GM19372 (cell line): Measurements from ENCODE around the gene ADH1A.
"Not testable (repeated sequence)": the region's sequence is repeated elsewhere in the genome, so short reads cannot be mapped to it uniquely, and the experiment has no call there.

Experiments
- ATAC-seq: cut with Tn5 transposase; IDR thresholded peaks from one replicate; pipeline ENCODE4 v1.9.1; 2021; ENCODE audit warnings: mild to moderate bottlenecking, low read depth, moderate library complexity; ENCODE audit not compliant: unreplicated experiment

Gene ADH1A

DNA sequence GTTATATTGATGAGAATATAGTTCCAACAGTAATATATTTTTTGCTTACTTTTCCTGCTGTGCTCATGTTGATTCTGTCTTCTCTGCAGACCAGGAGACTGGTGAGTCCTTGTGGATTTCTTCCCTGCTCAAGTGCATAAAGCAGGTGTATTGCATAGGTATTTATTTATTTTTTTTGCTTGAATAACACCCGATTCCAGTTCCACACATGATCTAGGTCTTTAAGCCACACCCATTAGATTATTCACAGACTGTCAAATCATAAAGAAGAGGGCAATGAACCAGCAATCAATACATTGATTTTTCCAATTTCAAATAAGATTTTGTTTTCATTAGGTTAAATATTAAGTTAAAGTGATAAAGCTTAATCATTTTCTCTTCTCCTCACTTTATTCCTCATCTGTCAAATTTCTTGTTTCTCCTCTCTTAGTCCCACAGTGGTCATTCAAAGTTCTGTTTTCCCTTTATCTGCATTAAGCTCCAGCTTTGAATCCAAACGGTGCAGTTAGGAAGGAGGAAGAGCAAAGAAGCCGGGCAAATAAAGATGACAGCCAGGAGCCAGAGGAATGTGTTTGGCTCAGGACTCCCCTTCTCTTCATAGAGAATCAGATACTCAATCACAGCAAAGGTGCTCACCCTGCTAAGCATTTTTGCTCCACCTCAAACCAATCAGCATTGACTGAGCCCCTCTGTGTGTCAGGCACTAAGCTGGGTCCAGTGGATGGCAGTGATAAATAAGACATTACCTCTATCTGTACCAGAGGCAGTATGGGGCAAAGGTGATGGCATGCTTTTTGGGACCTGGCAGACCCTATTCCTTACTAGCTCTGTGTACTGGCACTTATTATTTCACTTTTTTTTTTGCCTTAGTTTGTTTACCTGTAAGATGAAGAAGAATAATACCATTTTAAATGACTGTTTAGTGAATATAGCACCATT, at the start of gene ADH1A:
TSS of gene ADH1A (minus strand) at position 138 of the 939 bp plus-strand sequence. CDS start at position 67, 71 bp downstream.
- ATAC-seq = no peak

DNA sequence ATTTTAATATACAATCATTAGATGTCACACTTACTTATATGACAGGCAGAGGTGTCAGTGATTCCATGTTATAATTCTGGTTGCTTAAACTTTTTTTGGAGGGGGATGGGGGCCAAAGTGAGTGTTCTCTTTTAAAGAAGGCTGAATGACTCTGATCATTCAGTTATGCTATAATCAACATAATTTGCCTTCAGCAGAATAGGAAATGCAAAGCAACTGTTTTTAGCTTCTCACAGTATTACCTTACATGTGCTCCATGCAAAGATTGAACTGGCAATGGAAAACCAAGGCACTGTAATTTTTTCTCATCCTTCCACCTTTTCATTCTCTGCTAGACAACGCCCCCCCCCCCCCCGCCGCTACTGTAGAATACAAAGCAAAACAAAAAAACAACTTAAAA, 48.4 kb upstream of the ADH1A start:
- no peak for ATAC-seq

DNA sequence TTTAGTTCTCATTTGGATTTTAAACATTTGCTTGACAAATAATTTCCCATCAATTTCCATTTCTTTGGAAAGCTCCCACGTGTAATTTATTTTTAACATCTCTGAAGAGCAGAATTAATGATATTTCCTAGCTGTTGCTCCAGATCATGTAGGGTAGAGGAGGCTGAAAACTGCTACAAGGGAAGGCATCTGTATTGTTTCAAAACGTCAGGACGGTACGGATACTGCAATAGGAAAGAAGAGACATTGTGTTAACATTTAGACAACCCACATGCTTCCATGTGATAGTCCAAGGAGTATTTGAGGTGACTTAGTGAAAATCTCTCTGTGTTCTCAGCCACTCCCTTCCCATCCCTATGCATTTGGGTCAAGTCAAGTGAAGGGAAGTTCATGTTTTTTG, 45.8 kb upstream of the ADH1A start:
- ATAC-seq = no peak

DNA sequence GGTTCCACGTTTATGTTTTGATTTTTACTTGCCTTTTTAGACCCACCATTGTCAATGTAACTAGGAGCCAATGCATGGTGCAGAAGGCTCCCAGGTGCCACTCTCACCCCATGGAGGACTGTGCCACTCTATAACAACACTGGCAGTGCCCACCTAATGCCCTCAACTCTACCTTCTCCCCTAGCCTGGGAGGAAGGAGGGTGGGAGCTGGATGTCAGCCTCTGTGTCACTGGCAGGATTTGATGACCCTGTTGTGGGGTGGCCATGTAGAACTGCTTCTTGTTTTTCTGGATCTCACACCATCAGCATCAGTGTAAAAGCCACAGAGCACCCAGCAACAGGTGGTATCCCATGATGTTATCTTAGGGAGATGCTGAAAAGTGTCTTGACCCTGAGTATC, 44.1 kb upstream of the ADH1A start:
- no peak for ATAC-seq

DNA sequence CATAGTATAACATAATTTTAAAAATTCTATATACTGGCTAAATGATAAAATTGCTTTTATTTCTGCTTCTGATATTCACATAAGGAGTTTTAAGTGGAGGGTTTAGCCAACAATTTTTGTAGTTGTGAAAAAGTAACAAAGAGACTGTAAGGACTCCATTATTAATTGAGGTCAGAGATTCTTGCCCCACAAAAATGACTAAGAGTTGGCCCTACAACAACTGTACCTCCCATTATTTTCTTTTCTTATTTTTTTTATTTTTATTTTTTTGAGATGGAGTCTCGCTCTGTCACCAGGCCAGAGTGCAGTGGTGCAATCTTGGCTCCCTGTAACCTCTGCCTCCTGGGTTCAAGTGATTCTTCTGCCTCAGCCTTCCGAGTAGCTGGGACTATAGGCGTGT, 39.9 kb upstream of the ADH1A start:
- ATAC-seq = no peak

DNA sequence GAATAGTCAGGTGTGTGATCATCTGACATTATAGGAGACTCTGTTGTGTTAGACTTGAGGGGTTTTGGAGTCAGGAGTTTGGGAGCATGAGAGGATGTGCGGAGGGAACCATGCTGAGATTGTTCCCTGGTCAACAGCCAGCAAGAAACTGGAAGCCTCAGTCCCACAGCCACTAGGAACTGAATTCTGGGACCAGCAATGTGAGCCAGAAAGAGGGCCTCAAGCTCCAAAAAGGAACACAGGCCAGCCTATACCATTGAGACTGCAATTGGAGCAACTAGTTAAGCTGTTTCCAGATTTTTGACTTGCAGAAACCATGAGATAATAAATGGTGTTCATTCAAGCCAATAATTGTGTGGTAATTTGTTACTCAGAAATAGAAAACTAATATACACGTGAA, 39.1 kb upstream of the ADH1A start:
- no peak for ATAC-seq

DNA sequence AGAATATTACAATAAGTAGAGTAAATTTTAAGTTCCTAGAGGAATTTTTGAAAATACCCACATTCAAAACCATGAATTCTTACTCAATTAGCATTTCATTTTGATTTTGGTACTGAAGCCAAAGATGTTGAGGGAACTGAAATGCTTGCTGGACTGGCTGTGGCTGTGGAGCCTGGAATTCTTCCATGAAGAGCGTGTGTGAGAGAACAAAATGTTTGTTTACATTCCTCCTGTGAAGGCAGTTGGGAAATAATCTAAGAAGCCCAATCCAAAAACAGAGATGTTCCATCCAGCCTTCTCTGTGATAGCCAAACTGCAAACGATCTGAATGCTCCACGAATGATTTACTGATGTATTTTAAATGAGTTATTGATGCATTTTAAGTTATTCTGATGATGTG, 34.2 kb upstream of the ADH1A start:
- ATAC-seq = no peak

DNA sequence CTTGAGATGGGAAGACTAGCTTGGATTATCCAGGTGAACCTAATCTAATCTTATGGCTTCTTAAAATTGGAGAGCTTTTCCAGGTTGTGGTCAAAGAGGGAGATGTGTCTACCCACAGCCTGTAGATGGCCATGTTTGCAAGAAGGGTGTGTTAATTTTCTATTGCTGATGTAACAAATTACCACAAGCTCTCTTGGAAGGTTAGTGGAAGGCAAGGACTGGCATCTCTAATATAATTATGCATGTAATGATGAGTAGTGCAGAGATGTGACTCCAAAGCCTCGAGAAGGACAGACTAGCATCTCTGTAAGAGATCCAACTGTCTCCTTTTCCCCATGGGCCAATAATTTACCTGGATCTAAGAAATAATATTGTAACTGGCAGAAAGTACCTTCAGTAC, 33.6 kb upstream of the ADH1A start:
- ATAC-seq = no peak

DNA sequence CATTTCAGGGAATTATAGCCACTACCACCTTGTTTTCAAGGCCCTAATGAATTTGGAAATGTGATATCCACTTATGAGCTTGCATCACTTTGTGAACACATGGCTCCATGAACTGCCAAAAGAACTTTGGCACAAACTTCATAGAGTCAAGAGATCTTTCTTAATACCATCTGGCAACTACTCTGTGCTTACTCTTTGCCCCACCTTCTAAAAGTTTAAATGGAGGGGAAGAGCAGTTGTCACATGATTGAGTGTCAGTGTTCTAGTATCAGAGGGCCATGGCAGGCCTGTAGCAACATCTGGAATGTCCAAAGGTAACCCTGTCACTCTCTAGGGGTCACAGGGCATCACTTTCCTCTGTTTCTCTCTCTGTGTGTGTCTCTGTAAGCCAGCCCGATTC, 33.0 kb upstream of the ADH1A start:
- no peak for ATAC-seq

DNA sequence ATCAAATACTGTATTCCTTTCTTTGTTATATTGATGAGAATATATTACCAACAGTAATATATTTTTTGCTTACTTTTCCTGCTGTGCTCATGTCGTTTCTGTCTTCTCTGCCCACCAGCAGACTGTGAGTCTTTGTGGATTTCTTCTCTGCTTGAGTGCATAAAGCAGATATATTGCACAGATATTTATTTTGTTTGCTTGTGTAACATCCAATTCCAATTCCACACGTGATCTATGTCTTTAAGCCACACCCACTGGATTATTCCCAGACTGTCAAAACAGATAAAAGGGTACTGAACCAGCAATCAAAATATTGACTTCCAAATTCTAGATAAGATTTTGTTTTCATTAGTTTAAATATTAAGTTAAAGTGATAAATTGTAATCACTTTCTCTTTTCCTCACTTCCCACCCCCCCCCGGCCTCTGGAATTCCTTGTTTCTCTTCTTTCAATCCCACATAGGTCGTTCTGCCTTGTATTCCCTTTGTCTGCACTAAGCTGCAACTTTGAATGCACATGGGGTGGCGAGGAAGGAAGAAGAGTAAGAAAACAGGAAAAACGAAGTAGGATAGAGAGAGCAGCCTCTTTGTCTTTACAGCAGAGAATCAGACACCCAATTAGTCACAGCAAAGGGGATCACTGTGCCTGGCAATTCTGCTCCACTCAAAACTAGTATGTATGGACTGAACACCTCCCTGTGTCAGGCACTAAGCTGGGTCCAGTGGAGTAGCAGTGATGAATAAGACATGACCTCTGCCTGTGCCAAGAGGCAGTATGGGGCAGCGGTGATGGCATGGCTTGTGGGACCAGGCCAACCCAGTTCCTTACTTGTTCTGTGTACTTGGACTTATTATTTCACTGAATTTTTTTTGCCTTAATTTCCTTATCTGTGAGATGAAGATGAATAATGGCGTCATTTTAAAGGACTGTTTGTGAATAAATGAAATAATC, 30.7 kb upstream of the ADH1A start, which contains the start of gene ADH1B:
TSS of gene ADH1B (minus strand) at position 161 of the 951 bp plus-strand sequence. CDS start at position 91, 70 bp downstream.
- no peak for ATAC-seq

DNA sequence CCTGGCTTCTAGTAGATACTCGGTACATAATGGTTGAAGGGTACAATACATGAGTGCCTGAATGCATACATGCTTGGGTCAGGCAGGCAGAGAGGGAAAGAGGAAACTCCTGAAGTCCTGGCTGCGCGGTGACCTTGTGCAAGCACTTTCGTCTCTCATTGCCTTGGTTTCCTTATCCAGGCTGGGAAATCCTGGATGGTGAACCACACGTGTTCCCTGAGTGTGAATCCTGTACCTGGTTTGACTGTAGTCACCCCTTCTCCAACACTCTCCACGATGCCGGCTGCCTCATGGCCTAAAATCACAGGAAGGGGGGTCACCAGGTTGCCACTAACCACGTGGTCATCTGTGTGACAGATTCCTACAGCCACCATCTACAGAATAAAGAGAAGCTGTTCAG, 27.0 kb upstream of the ADH1A start:
- ATAC-seq = not testable (repeated sequence)

DNA sequence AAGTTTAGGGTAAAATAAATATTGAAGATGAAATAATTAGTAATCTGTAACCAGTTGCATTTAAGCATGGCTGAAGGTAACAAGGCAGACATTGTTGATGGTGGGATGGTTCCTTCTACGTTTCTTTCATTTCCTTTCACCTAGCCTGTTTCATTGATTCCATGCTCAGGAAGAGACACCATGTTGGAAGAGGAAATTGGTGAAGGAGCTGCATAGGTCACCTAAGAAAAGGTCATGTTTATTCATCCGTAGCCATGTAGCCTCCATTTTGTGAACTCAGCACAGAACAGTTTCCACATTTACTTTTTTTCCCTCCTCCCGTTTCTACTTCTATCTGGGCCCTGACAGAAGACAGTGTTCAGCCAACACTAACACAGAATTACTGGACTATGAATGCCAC, 26.6 kb upstream of the ADH1A start:
- no peak for ATAC-seq

DNA sequence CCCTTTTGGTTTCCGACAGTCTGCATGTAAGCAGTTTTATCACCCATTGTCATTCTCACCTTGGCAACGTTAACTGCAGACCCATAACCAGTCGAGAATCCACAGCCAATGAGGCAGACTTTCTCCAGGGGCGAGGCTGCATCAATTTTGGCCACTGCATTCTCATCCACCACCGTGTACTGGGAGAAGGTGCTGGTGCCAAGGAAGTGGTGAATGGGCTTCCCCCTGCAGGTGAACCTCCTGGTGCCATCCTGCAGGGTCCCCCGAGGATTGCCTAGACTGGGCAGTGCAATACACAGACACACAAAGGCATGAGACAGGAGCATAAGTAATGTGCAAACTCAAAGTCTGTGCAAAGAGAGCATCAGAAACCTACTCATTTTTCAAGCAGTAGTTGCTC, 25.1 kb upstream of the ADH1A start:
- ATAC-seq = no peak

DNA sequence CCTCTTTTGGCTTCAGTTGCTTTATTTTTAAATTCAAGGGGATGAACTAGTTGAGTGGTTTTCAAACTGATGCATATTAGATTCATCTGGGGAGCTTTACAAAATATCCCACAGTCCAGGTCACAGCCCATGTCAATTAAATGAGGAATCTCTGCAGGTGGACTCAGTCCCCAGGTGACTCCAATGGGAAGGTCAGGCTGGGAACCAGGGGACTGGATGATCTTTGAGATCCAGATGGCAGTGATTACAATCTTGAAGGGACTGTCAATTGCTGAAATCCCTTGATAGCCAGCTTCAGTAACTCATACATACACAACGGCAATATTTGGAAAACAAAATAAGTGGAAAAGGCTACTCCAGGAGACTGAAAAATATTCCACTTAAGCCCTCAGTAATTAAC, 23.4 kb upstream of the ADH1A start:
- ATAC-seq = no peak

DNA sequence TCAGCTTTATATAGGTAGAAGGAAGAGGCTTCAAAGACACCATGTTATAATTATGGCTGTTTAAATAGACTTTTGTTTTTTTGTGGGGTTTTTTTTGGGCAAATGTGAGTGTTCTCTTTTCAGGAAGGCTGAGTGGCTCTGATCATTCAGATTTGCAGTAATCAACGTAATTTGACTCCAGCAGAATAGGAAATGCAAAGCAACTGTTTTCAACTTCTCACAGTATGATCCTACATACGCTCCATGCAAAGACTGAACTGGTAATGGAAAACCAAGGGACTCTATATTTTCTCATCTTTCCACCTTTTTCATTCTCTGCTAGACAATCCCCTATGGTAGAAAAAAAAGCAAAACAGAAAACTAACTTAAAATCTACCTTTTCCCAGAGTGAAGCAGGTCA, 19.6 kb upstream of the ADH1A start:
- no peak for ATAC-seq

DNA sequence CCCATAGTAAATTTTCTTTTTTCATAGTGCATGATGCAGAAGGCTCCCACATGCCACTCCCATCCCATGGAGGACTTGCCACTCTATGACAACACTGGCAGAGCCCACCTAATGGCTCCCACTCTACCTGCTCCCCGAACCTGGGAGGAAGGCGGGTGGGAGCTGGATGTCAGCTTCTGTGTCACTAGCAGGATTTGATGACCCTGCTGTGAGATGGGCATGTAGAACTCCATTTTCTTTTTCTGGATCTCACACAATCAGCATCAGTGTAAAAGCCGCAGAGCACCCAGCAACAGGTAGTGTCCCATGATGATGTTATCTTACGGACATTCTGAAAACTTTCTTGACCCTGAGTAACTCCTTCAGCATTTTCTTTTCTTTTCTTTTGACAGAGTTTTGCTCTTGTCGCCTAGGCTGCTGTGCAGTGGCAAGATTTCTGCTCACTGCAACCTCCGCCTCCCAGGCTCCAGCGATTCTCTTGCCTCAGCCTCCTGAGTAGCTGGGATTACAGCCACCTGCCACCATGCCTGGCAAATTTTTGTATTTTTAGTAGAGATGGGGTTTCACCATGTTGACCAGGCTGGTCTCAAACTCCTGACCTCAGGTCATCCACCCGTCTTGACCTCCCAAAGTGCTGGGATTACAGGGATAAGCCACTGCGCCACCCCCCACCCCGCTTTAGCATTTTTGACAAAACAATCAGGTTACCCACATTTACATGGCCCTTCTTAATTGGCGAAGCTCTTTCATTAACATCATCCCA, 15.0 kb upstream of the ADH1A start:
- no peak for ATAC-seq

DNA sequence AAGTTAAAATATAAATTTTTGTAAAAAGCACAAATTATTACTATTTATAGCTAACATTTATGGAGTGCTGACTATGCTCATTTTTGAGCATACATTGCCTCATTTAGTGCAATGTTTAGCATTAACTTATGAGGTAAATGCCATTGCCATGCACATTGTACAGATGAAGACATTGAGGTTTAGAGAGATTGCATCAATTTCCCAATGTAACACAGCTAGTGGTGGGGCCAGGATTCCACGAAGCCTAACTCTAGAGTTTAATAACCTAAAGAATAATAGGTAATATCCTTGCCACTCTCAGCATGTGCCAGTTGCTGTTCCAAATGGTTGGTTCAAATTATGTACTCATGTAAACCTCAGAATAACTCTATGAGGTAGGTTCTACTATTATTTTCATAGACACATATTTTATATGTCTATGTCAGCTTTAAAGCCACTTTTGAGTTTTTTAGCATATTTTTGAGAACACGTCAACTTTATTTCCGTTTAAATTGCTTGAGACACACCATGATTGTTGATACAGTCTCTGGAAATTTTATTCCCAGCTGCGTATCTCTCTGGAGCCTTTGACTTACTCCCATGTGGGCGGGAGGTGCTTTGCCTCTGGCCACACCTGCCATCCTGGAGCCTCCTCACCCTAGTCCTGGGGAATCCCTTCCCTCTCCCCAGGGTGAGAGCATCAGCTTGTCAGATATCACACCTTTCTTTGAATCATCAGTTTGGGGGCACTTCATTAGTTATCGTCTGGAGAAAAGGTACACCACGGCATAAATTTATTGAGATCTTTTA, 10.8 kb upstream of the ADH1A start:
- ATAC-seq = no peak

DNA sequence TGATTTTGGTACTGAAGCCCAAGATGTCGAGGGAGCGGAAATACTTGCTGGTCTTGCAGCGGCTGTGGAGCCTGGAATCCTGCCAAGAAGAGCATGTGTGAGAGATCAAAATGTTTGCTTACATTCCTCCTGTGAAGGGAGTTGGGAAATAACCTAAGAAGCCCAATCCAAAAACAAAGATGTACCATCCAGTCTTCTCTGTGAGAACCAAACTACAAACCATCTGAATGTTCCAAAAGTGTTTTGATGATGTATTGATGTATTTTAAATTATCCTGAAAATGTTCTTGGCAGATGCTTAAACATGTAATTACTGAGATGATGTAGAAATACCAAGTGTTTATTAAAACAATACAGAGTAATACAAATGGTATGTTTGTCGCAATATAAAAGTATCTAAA, 10.1 kb upstream of the ADH1A start:
- no peak for ATAC-seq

DNA sequence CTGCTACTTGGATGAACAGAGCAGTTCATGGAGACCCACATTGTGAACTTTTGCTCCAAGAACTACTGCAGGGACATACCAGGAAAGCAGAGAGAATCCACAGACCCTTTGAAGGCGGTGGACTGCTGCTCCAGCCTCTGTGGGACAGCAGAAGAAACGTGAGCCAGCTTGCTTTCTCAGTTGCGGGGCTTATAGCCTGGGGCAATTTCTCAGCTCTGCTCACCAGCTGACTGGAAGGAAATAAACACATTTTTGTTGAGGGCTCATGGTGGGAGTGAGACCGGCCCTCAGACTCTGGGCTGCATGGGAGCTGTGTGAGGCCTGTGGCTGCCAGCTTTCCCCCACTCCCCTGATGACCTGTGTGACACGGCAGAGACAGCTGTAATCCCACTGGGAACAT, 2.6 kb upstream of the ADH1A start:
- ATAC-seq = no peak

DNA sequence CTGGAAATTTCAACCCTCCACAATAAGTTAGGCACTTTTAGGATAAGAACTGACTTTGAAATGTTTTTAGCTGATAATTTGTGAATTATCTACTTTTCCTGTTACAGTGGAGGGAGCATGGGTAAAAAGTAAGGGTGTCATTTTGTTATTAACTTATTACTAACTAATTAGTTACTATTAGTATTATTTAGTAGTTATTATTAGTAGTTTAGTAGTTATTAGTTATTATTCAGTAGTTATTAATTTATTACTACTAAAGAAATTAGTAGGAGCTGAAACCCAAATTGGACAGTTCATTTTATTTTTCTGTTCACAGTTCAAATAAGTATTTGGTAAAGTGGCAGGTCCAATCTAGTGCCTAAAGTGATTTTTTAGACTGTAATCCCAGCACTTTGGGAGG, 5.4 kb downstream of the ADH1A start:
- no peak for ATAC-seq
